ENCODE measurements around the gene AMER2.
"Not testable (repeated sequence)": the region's sequence is repeated elsewhere in the genome, so short reads cannot be mapped to it uniquely, and the experiment has no call there.

The AMER2 gene

DNA sequence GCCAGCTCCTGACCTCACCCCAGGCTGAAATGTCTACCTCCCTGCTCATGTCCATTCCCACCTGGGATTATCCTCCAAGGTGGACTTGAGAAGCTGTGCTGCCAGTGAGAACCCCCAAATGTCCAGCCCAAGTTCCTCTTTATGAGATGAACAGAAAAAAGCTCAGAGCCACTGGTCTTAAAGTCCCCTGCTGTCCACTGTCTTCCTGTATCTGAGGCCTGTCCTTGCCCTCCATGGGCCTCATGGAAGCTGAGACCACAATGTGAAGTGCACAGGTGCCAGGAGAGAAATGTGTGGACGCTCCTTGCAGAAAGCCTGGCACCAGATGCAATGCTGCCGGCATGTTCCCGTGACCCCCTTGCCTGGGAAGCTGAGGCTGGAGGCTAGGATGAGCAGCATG lies 3.3 kb upstream of the AMER2 start:
- no peaks in the 10 kb centered on the region for H3K36me3 ChIP-seq (ENCODE audit: insufficient read depth, low read length)
- no peaks in the 10 kb centered on the region for H3K9me3 ChIP-seq (ENCODE audit: control insufficient read depth, insufficient read depth, low read length)
- no peak overlapping the region for H3K9ac ChIP-seq (ENCODE audit: low read depth, low read length)
- peaks cover 6% of the 10 kb centered on the region for H3K4me1 ChIP-seq (ENCODE audit: insufficient read depth, low read length)

DNA sequence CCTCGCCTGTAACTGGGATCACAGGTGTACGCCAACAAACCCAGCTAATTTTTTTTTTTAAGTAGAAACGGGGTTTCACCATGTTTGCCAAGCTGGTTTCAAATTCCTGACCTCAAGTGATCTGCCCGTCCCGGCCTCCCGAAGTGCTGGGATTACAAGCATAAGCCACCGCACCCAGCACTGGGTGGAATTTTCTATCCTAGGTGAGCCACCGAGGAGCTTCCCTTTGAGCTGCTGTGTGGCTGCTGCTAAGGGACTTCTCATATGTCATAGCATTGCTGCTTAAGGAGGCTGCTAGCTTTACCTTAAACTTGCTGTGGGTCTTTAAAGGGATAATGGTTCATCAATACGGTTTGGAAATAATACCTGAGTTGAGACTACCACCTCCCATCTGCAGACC lies 2.9 kb upstream of the AMER2 start:
- no peaks in the 10 kb centered on the region for H3K36me3 ChIP-seq (ENCODE audit: insufficient read depth, low read length)
- peaks cover 6% of the 10 kb centered on the region for H3K4me1 ChIP-seq (ENCODE audit: insufficient read depth, low read length)
- no peaks in the 10 kb centered on the region for H3K9me3 ChIP-seq (ENCODE audit: control insufficient read depth, insufficient read depth, low read length)
- H3K9ac ChIP-seq (ENCODE audit: low read depth, low read length): no peak overlapping the region

- H3K9me3 ChIP-seq (ENCODE audit: control insufficient read depth, insufficient read depth, low read length): no peaks in the 10 kb centered on the region
- H3K9ac ChIP-seq (ENCODE audit: low read depth, low read length): no peak overlapping the region
- H3K36me3 ChIP-seq (ENCODE audit: insufficient read depth, low read length): no peaks in the 10 kb centered on the region
- peaks cover 6% of the 10 kb centered on the region for H3K4me1 ChIP-seq (ENCODE audit: insufficient read depth, low read length)
Measured at GRCh38 chr13:25174304-25174703, 2.2 kb upstream of the AMER2 start.

- H3K36me3 ChIP-seq (ENCODE audit: insufficient read depth, low read length): no peaks in the 10 kb centered on the region
- no peaks in the 10 kb centered on the region for H3K9me3 ChIP-seq (ENCODE audit: control insufficient read depth, insufficient read depth, low read length)
- no peak overlapping the region for H3K9ac ChIP-seq (ENCODE audit: low read depth, low read length)
- peaks cover 6% of the 10 kb centered on the region for H3K4me1 ChIP-seq (ENCODE audit: insufficient read depth, low read length)
Measured at GRCh38 chr13:25172303-25172630, 179 bp upstream of the AMER2 start.

DNA sequence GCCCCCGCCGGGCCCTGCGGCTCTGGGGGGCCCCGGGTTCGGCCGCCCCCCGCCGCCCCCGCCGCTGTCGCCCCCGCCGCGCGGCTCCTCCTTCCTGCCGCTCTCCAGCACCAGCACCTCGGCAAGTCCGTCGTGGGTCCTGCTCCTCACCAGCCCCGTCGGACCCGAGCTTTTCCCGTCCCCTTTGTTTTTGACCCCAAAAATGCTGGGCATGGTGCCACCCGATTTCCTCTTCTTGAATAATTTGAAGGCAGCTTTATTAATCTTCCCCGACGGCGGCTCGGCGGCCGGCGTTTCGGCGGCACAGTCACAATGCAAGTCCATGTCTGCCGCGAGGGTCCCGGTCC lies 945 bp downstream of the AMER2 start:
- peaks cover 6% of the 10 kb centered on the region for H3K4me1 ChIP-seq (ENCODE audit: insufficient read depth, low read length)
- no peaks in the 10 kb centered on the region for H3K36me3 ChIP-seq (ENCODE audit: insufficient read depth, low read length)
- peak overlapping the region; percentile 68; the same call in 1 of the 2 replicates for H3K9ac ChIP-seq (ENCODE audit: low read depth, low read length)
- no peaks in the 10 kb centered on the region for H3K9me3 ChIP-seq (ENCODE audit: control insufficient read depth, insufficient read depth, low read length)

DNA sequence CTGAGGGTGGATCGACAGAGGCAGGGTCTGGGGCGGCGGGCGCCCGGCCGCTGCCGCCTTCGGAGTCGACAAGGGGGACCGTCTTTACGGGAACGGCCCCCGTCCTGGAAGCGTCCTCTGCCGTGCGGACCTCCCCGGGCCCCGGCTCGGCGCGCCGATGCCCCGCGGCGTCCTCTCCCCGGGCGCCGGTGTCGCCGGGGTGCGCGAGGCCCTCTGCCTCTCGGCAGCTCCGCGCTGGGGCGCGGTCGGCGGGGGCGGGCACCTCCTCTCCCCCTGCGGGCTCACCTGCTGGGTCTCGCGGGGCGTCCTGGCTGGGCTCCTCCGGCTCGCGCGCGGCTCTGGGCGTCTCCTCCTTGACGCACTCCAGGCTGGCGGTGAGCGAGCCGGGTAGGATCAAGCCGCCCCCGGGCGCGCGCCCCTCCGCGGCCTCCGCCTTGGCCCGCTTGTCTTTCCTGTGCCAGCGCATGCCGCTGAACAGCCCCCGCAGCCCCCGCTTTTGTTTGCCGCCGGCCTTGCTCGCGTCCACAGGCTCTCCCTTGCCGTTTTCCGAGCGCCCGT lies 1.5 kb downstream of the AMER2 start:
- Histone ChIP-seq H3K9ac (ENCODE audit: low read depth, low read length) (peak overlapping the region; percentile 68), H3K36me3 (ENCODE audit: insufficient read depth, low read length) (no peaks in the 10 kb centered on the region), H3K9me3 (ENCODE audit: control insufficient read depth, insufficient read depth, low read length) (no peaks in the 10 kb centered on the region), H3K4me1 (ENCODE audit: insufficient read depth, low read length) (peaks cover 6% of the 10 kb centered on the region)

DNA sequence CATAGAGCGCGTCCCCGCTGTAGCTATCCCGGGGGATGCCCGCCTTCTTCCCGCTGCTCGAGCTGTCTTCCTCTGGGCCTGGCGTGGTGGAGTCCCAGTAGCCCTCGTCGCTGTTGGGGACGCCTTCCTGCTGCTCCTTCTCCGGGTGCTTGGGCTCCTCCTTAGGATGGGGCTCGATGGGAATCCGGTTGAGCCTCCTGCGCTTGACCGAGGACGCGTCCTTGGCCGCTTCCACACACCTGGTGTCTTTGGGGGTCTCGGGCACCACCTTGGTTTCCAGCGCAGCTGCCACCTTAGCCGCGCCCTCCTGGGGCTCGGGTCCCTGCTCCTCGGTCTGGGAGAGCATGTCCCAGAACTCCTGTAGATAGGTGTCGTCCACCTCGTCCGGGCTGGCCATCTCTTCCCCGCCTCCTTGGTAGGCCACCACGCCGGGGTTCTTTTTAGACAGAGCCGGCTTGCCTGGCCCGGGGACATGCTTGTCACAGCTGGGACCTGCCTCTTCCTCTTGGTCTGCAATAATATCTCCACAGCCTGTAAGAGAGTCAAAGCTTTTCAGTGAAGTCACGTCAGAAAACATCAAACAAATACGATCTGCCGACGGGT lies 2.0 kb downstream of the AMER2 start:
- Histone ChIP-seq H3K4me1 (ENCODE audit: insufficient read depth, low read length) (peaks cover 6% of the 10 kb centered on the region), H3K36me3 (ENCODE audit: insufficient read depth, low read length) (no peaks in the 10 kb centered on the region), H3K9me3 (ENCODE audit: control insufficient read depth, insufficient read depth, low read length) (no peaks in the 10 kb centered on the region), H3K9ac (ENCODE audit: low read depth, low read length) (peak overlapping the region; percentile 68)

GRCh38 chr13:25169356-25169755 lies 2.7 kb downstream of the AMER2 start:
- Histone ChIP-seq H3K4me1 (ENCODE audit: insufficient read depth, low read length) (peaks cover 6% of the 10 kb centered on the region), H3K9ac (ENCODE audit: low read depth, low read length) (no peak overlapping the region), H3K9me3 (ENCODE audit: control insufficient read depth, insufficient read depth, low read length) (no peaks in the 10 kb centered on the region), H3K36me3 (ENCODE audit: insufficient read depth, low read length) (no peaks in the 10 kb centered on the region)

GRCh38 chr13:25168790-25169189 lies 3.3 kb downstream of the AMER2 start:
- Histone ChIP-seq H3K9ac (ENCODE audit: low read depth, low read length) (no peak overlapping the region), H3K9me3 (ENCODE audit: control insufficient read depth, insufficient read depth, low read length) (no peaks in the 10 kb centered on the region), H3K36me3 (ENCODE audit: insufficient read depth, low read length) (no peaks in the 10 kb centered on the region), H3K4me1 (ENCODE audit: insufficient read depth, low read length) (peaks cover 6% of the 10 kb centered on the region)

DNA sequence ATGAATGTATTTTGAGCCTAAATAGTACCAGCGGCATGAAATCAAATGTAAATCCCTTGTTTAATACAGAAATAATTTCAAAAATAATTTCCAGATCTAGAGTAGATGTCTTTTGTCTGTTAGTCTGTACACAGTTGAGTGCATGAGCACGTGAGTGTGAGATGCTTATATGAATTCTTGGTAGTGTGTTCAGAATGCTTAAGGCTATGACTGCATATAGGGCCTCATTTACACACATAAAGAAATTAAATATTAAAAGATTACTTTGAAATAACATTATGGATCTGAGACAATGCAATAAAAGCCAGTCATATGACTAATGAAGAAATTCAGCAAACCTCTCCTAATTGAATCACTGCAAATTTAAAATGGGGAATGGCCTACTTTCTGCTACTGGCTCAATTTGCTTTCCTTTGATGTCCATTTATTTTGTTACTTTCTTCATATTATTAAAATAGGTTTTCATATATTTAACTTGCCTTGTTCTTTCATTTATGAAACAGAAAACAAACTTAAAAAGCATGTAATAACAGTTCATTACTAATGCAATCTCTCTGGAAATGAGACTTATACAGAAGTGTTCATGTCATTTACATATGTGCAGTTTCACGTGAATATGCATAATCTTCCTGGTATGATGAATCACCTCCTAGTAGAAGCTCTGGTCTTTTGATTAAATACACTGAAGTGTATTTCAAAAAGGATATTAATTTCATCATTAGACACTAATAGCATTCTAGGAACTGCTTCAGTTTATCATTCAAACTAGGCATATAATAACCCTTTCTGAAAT lies 4.5 kb downstream of the AMER2 start:
- Histone ChIP-seq H3K36me3 (ENCODE audit: insufficient read depth, low read length) (no peaks in the 10 kb centered on the region), H3K4me1 (ENCODE audit: insufficient read depth, low read length) (peaks cover 6% of the 10 kb centered on the region), H3K9ac (ENCODE audit: low read depth, low read length) (no peak overlapping the region), H3K9me3 (ENCODE audit: control insufficient read depth, insufficient read depth, low read length) (no peaks in the 10 kb centered on the region)

GRCh38 chr13:25166306-25166705 lies 5.8 kb downstream of the AMER2 start:
- no peaks in the 10 kb centered on the region for H3K9me3 ChIP-seq (ENCODE audit: control insufficient read depth, insufficient read depth, low read length)
- H3K36me3 ChIP-seq (ENCODE audit: insufficient read depth, low read length): no peaks in the 10 kb centered on the region
- H3K9ac ChIP-seq (ENCODE audit: low read depth, low read length): no peak overlapping the region
- no peaks in the 10 kb centered on the region; the same call in 1 of the 2 replicates for H3K4me1 ChIP-seq (ENCODE audit: insufficient read depth, low read length)

DNA sequence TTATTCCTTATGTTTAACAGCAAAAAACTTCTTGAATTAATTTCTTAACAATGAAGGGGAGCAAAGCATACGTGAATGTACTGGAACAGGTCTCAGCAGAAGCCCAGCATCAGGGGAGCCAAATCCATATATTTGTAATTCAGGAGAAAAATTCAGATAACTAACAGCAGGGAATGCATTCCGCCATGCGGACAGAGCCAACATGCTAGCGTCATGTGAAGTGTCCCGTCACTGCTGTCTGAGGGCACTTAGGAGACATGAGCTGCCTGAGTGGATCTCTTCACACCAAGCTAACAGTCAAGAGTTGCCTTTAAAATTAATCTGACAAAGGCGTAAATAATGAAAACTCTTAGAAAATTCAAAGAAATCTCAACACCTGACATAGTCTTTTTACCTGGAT lies 6.4 kb downstream of the AMER2 start:
- Histone ChIP-seq H3K9ac (ENCODE audit: low read depth, low read length) (no peak overlapping the region), H3K4me1 (ENCODE audit: insufficient read depth, low read length) (no peaks in the 10 kb centered on the region; the same call in 1 of the 2 replicates), H3K9me3 (ENCODE audit: control insufficient read depth, insufficient read depth, low read length) (no peaks in the 10 kb centered on the region), H3K36me3 (ENCODE audit: insufficient read depth, low read length) (no peaks in the 10 kb centered on the region)

GRCh38 chr13:25165163-25165562 lies 6.9 kb downstream of the AMER2 start:
- H3K9ac ChIP-seq (ENCODE audit: low read depth, low read length); H3K36me3 ChIP-seq (ENCODE audit: insufficient read depth, low read length); H3K4me1 ChIP-seq (ENCODE audit: insufficient read depth, low read length); H3K9me3 ChIP-seq (ENCODE audit: control insufficient read depth, insufficient read depth, low read length): not testable (repeated sequence)

DNA sequence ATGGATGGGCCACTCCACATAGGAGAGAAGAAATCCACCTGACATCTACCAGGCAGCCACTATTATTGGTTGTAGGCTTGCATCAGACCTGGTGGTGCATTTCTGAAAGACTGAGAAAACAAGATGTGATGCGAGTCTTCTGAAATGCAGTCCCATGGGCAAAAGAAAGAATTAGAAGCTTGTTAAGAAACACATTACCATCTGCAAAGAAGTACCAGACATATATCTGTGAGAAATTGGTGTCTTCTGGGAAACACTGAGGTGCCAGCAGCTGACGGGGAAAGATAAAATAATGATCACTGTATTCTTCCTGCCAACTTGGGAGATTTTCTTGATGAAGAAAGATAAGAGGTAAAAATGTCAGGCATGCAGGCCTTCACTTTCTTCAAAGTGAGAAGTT lies 14.4 kb downstream of the AMER2 start:
- Histone ChIP-seq H3K36me3 (ENCODE audit: insufficient read depth, low read length) (no peaks in the 10 kb centered on the region), H3K9ac (ENCODE audit: low read depth, low read length) (no peak overlapping the region), H3K4me1 (ENCODE audit: insufficient read depth, low read length) (0 out of 2 replicates have a peak, but pooled peaks cover 4% of the 10 kb centered on the region), H3K9me3 (ENCODE audit: control insufficient read depth, insufficient read depth, low read length) (no peaks in the 10 kb centered on the region; the same call in 1 of the 2 replicates)

DNA sequence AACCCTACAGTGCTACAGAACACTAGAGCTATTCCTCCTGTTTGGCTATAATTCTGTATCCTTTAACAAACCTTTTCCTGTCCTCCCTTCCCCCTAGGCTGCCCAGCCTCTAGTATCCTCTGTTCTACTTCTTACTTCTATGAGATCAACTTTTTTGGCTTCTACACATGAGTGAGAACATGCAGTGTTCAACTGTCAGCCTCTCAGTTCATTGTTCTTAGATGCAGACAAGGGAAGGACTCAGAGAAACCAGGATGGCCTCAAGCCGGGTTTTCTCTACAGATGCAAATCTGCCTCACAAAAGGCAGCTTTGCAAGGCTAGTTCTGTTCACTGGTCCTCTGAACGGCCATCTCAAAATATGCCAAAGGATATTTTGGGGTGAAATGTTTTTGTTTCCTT lies 18.4 kb downstream of the AMER2 start:
- no peak overlapping the region for H3K9ac ChIP-seq (ENCODE audit: low read depth, low read length)
- H3K4me1 ChIP-seq (ENCODE audit: insufficient read depth, low read length): peaks cover 14% of the 10 kb centered on the region; the same call in 1 of the 2 replicates
- H3K36me3 ChIP-seq (ENCODE audit: insufficient read depth, low read length): no peaks in the 10 kb centered on the region
- H3K9me3 ChIP-seq (ENCODE audit: control insufficient read depth, insufficient read depth, low read length): no peaks in the 10 kb centered on the region; the same call in 1 of the 2 replicates

All from ES-I3 (cell line).